GM10266 (cell line): Measurements from ENCODE around the gene SLC44A5.

Source experiments
- DNase-seq: peaks from one replicate; pipeline ENCODE4 v3.0.0; 2012; ENCODE audit errors: extremely low spot score
- CTCF ChIP-seq: IDR thresholded peaks from 2 replicates; pipeline ENCODE4 v1.5.1; 2012; ENCODE audit warnings: mild to moderate bottlenecking, low read depth; ENCODE audit not compliant: control insufficient read depth, insufficient read depth; ENCODE audit errors: missing control alignments

The SLC44A5 gene

GRCh38 chr1:75559800-75560199 lies 51.1 kb downstream of the SLC44A5 start:
- DNase-seq: no peak

GRCh38 chr1:75559136-75559535 lies 51.8 kb downstream of the SLC44A5 start:
- DNase-seq: no peak
- no peak for TF ChIP-seq CTCF

More at GRCh38 chr1:75559800-75560199, 51.1 kb downstream of the SLC44A5 start:
- no peak for TF ChIP-seq CTCF

- no peak for TF ChIP-seq CTCF
- no peak for DNase-seq
These were observed 56.0 kb downstream of the SLC44A5 start for GRCh38 chr1:75554870-75555269.

- TF ChIP-seq CTCF: no peak
- no peak for DNase-seq
These were observed 56.7 kb downstream of the SLC44A5 start for GRCh38 chr1:75554181-75554580.

- no peak for DNase-seq
- TF ChIP-seq CTCF: no peak
These were observed 60.4 kb downstream of the SLC44A5 start for GRCh38 chr1:75550559-75550958.

GRCh38 chr1:75548721-75549480 lies 62.0 kb downstream of the SLC44A5 start:
- no peak for DNase-seq
- TF ChIP-seq CTCF: no peak

GRCh38 chr1:75543705-75544104 lies 67.2 kb downstream of the SLC44A5 start:
- TF ChIP-seq CTCF: no peak
- no peak for DNase-seq
